Heart right ventricle (tissue), 16 donors: ENCODE data around the gene ZBTB7C. TPM values are rescaled to one million over a fixed set of nuclear protein-coding genes. Genes with fewer than 3 reads are reported as not detected.

Source experiments
- ATAC-seq, 8 donors: fragments of 200-7000 bp; cut with Tn5 transposase; one replicate each; pipeline ENCODE4 v1.9.1; 2020; ENCODE audit warnings: mild to moderate bottlenecking in 8 of 8, moderate library complexity in 8 of 8, moderate number of reproducible peaks in 1 of 8
- DNase-seq, 2 donors: peaks; one replicate each; pipeline ENCODE4 v3.0.0-alpha.2; 2020
- H3K27ac ChIP-seq, 10 donors: fragments of 200-600 bp; sonication (generic) in 2 of 10; one replicate each; pipeline versions ENCODE4 v1.5.0 to v1.8.0; 2020 to 2022; ENCODE audit warnings: mild to moderate bottlenecking in 3 of 10
- H3K27me3 ChIP-seq, 7 donors: fragments of 200-600 bp; one replicate each; pipeline ENCODE4 v1.8.0; 2021 to 2022; ENCODE audit warnings: mild to moderate bottlenecking in 2 of 7
- H3K36me3 ChIP-seq, 9 donors: fragments of 200-600 bp; sonication (generic) in 1 of 9; one replicate each; pipeline versions ENCODE4 v1.5.0 to v1.8.0; 2020 to 2022; ENCODE audit warnings: mild to moderate bottlenecking in 2 of 9
- H3K4me1 ChIP-seq, 9 donors: fragments of 200-600 bp; sonication (generic) in 1 of 9; one replicate each; pipeline versions ENCODE4 v1.5.0 to v1.8.0; 2020 to 2022; ENCODE audit warnings: mild to moderate bottlenecking in 4 of 9
- H3K4me3 ChIP-seq, 10 donors: fragments of 200-600 bp; sonication (generic) in 2 of 10; one replicate each; pipeline versions ENCODE4 v1.5.0 to v1.8.0; 2020 to 2022; ENCODE audit warnings: mild to moderate bottlenecking in 7 of 10, moderate library complexity in 2 of 10
- H3K9me3 ChIP-seq, 11 donors: fragments of 200-600 bp in 10 of 11; sonication (generic) in 2 of 11; one replicate each; pipeline versions ENCODE4 v1.5.0 to v1.8.0; 2013 to 2022; ENCODE audit warnings: mild to moderate bottlenecking in 2 of 11, control low read depth in 1 of 11, moderate library complexity in 1 of 11
- CTCF ChIP-seq, 9 donors: fragments of 200-600 bp; sonication (generic) in 2 of 9; IDR thresholded peaks; one replicate each; pipeline versions ENCODE4 v1.5.0 to v1.8.0; 2021 to 2022; ENCODE audit warnings: antibody characterized with exemption in 9 of 9, mild to moderate bottlenecking in 5 of 9, moderate library complexity in 1 of 9
- WGBS, 2 donors: extraction: QIAGEN DNeasy Blood & Tissue Kit; methylation state at CpG; one replicate each; pipeline ENCODE4 v1.1.7; 2013; ENCODE audit warnings: inconsistent platforms in 1 of 2; 5-methylcytosine and 5-hydroxymethylcytosine counted together
- intact Hi-C, 10 donors: fragments of 100-400 bp; cut with DNase I; formaldehyde crosslinking; loops; one replicate each; pipeline versions ENCODE4 v1.11.1 to v1.14.2; 2022
- polyA plus RNA-seq, 2 donors: library from polyadenylated mRNA; stranded (reverse); fragments of 200-250 nt; gene quantifications; one replicate each; pipeline ENCODE4 v1.2.3, GENCODE V29; 2013
- total RNA-seq, 10 donors: library from RNA; stranded (reverse); fragmentation: NEBNext Ultra II Directional in 3 of 10; extraction: Animal tissue kit (Norgen Biotek cat#: 25700) in 3 of 10; gene quantifications; one replicate each; pipeline versions ENCODE4 v1.2.1 to v1.2.4, GENCODE V29; 2021 to 2023
- donor health status: Arrhythmogenic right ventricular cardiomyopathy.
- donor health status: ischemic (EF 13 %, LVEDD 7.1; RV severe dilation, severe dysfunction).
- donor health status: healthy with polysubstance abuse.
- donor health status: DM: no; HTN: yes; CAD: no.
- donor health status: DM: no; HTN: no; CAD: no.
- donor health status: ischemic (EF 25% LVEDD 6.9; RV normal size, moderate dysfunction).
- donor health status: ischemic (EF 25% LVEDD 5.7; RV mildly dilated, moderate dysfunction).
- donor health status: healthy.
- donor health status: DM: yes; HTN: yes; CAD: no.
- donor health status: Ischemic cardiomyopathy.
- donor health status: ischemic (EF 35%, LVEDD 5.7; RV mildly dilated, moderate dysfunction).
- donor health status: nonischemic (EF 11% LVEDD 7.7; RV severe dilation, severe dysfunction).
- donor health status: DM: yes; HTN: yes; CAD: no.
- donor health status: PGD.
- donor health status: ischemic (EF 29% LVEDD 5.4; RV normal size, mild dysfunction).
- donor health status: nonischemic (EF 23%, LVEDD 6.1; RV moderate dilation, normal function).

Gene ZBTB7C
- total and polyA plus RNA-seq, 12 donors = 0.49 to 6.3 (median 1.5) TPM

- H3K36me3 ChIP-seq = no peaks in the 10 kb centered on the region
- TF ChIP-seq CTCF (IDR thresholded peaks at IDR 0.05) = no peak
- 78 to 81% methylated on average over 3 of the region's 3 CpGs for WGBS, 2 donors
- DNase-seq (no peak), ATAC-seq (no peak)
- no peaks in the 10 kb centered on the region for H3K27me3 ChIP-seq
- no peak overlapping the region for H3K27ac ChIP-seq
- no peaks in the 10 kb centered on the region for H3K4me1 ChIP-seq
- no peaks in the 10 kb centered on the region for H3K9me3 ChIP-seq
- intact Hi-C loops = no loop called here
- no peak overlapping the region for H3K4me3 ChIP-seq
Observed at GRCh38 chr18:47981320-47981719, 427.9 kb downstream of the ZBTB7C start.

GRCh38 chr18:47979611-47980200 is 429.5 kb downstream of the ZBTB7C start:
- DNase-seq = no peak
- no peaks in the 10 kb centered on the region for H3K27me3 ChIP-seq
- H3K4me3 ChIP-seq = no peak overlapping the region
- H3K36me3 ChIP-seq = no peaks in the 10 kb centered on the region
- ATAC-seq = no peak
- intact Hi-C loops = no loop called here
- no peak overlapping the region for H3K27ac ChIP-seq
- no peaks in the 10 kb centered on the region for H3K9me3 ChIP-seq
- no peaks in the 10 kb centered on the region for H3K4me1 ChIP-seq
- TF ChIP-seq CTCF (IDR thresholded peaks at IDR 0.05) = no peak
- WGBS, 2 donors = 41 to 51% methylated on average over 5 of the region's 5 CpGs

GRCh38 chr18:47978603-47979002 is 430.6 kb downstream of the ZBTB7C start:
- DNase-seq (no peak), ATAC-seq (no peak)
- Histone ChIP-seq H3K36me3 (no peaks in the 10 kb centered on the region), H3K27me3 (peaks cover 0 to 6% (median 0%) of the 10 kb centered on the region in 7 donors), H3K4me1 (no peaks in the 10 kb centered on the region), H3K4me3 (no peak overlapping the region), H3K9me3 (no peaks in the 10 kb centered on the region), H3K27ac (no peak overlapping the region)
- WGBS, 2 donors = 82 to 84% methylated on average over 1 of the region's 1 CpG
- no peak for TF ChIP-seq CTCF (IDR thresholded peaks at IDR 0.05)
- intact Hi-C loops = no loop called here

- 93 to 97% methylated on average over 2 of the region's 2 CpGs for WGBS, 2 donors
- no peaks in the 10 kb centered on the region for H3K4me1 ChIP-seq
- H3K4me3 ChIP-seq = no peak overlapping the region
- no peaks in the 10 kb centered on the region for H3K36me3 ChIP-seq
- ATAC-seq = no peak
- intact Hi-C loops = no loop called here
- TF ChIP-seq CTCF (IDR thresholded peaks at IDR 0.05) = no peak
- no peak overlapping the region for H3K27ac ChIP-seq
- DNase-seq = no peak
- no peaks in the 10 kb centered on the region for H3K9me3 ChIP-seq
- H3K27me3 ChIP-seq = peaks cover 0 to 6% (median 0%) of the 10 kb centered on the region in 7 donors
Observed at GRCh38 chr18:47978141-47978540, 431.0 kb downstream of the ZBTB7C start.

Other genes starting within 250 kb of the ZBTB7C start
- gene CTIF, start 129.6 kb upstream of the ZBTB7C start, total RNA-seq = 10 to 100 TPM; 44.5 to 68.9 (median 58.9) TPM
- gene CTIF, start 129.6 kb upstream of the ZBTB7C start, polyA plus RNA-seq = 10 to 100 TPM; 49.7 to 74.1 TPM